GM11168 (cell line): ENCODE measurements around the gene SESTD1.

ENCODE experiments used
- in situ Hi-C: fragments of 300-500 bp; cut with MboI; formaldehyde crosslinking; loops from one replicate; pipeline ENCODE4 v1.12.0; 2022; ENCODE audit warnings: low sequenced_read_pairs; ENCODE audit not compliant: unreplicated experiment

SESTD1 gene

DNA sequence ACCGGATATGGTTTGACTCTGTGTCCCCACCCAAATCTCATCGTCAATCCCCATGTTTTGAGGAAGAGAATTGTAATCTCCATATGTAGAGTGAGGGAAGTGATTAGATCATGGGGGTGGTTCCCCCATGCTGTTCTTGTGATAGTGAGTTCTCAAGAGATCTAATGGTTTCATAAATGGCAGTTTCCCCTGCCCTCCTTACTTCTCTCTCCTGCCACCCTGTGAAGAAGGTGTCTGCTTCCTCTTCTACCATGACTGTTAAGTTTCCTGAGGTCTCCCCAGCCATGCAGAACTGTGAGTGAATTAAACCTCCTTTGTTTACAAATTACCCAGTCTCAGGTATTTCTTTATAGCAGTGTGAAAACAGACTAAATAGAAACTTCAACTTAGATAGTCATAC lies 69.5 kb downstream of the SESTD1 start:
- in situ Hi-C loops, result no loop called here

DNA sequence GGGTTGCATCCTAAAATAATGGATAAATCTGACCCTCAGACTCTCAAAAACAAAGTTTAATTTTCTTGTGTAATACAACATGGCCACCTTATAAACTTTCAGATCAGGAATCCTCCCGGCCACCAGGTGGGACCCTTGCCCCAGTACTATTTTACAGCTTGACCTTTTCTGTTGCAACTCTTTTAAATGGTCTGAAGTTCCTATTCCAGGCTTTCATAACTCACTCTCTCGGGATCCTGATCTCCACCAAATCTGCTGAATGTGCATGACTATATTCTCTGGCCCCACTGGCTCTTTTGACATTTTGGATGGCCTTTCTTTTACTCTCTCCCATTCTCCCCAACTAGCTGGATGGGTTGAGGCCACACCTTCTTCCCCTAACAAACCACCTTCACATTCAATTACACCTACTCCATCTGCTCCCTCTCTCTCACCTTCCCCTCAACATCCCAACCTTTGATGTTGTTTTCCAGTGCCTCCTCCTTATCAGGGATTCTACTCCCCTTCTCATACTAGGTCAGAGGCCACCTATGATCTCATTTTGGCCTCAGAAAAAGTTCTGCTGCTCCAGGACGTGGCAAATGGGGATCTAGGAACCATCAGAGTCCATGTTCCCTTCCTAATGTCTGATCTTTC lies 70.8 kb downstream of the SESTD1 start:
- in situ Hi-C loops, result no loop called here

DNA sequence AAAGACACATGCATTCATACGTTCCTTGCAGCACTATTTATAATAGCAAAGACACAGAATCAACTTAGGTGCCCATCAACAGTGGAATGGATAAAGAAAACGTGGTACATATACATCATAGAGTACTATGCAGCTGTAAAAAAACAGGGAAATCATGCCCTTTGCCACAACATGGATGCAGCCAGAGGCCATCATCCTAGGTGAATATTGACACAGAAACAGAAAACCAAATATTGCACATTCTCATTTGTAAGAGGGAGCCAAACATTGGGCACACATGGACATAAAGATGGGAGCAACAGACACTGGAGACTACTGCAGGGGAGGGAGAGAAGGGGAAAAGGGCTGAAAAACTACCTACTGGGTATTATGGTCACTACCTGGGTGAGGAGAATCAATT lies 73.5 kb downstream of the SESTD1 start:
- in situ Hi-C loops, result no loop called here

DNA sequence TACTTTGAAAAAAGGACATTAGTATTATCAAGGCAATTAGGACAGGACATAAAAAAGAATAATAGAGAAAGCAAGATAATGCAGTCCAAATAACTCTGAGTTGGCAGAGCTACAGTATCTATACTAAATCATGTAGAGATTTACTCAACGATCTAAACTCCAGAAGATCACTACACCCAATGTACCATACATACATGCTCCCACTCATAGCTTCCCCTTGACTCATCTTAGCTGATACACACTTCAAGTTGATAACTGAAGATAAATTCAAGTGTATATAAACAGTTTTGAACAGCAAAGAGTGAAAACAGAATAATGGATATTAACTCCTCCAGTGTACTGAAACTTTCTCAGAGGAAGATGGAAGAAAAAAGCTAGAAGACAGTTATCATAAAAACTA lies 78.5 kb downstream of the SESTD1 start:
- in situ Hi-C loops, result no loop called here

DNA sequence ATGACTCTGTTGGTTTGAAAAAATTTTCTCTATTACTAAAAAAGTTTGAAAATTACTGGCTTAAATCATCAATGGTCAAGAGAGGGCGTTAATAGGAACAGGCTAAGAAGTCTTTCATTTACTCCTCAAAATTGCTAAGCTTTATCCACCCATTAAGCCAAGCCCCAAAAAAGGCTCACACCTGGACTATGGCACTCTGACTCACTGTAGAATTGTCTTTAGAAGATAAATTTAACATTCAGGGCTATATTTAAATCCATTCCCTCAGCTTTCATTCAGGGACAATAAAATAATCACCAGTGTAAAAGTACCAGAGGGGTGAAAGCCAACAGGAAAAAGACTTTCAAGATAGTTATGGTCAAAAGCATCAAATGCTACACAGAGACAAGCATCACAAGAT lies 80.0 kb downstream of the SESTD1 start:
- in situ Hi-C loops, result no loop called here

DNA sequence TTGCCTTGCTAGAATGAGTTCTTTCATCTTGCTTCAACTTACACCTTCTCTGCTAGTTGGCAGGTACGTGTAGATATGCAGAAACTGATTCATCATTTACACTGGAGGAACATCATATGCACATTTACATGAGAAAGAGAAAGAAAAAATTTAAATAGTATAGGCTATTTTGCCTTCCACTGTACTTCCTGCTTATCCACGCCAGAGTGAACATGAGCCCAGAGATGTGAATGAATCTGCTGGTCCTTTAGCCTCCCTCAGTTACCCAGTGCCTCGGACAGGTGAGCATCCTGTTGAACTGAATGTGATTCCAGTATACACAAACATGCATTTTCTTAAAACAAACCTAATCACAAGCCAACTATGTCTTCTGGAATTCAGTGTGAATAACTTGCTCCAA lies 83.6 kb downstream of the SESTD1 start:
- in situ Hi-C loops, result no loop called here

DNA sequence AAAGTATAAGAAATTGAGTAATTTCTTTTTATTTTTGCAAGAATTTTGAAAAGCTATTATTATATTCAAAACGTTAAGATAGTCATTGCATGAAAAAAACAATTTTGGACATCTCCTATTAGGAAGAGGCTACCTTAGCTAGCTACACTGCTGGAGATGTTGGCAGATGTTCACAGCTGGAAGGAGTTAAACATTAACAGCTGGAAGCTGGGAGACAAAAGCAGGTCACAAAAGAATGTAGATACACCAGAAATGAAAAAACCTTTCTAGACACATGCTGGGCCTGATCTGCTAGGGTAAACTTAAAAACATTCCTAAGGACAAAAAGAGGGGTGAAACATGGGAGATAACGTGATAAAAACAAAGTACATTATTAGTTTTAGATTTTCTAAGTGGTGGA lies 84.4 kb downstream of the SESTD1 start:
- in situ Hi-C loops, result no loop called here

DNA sequence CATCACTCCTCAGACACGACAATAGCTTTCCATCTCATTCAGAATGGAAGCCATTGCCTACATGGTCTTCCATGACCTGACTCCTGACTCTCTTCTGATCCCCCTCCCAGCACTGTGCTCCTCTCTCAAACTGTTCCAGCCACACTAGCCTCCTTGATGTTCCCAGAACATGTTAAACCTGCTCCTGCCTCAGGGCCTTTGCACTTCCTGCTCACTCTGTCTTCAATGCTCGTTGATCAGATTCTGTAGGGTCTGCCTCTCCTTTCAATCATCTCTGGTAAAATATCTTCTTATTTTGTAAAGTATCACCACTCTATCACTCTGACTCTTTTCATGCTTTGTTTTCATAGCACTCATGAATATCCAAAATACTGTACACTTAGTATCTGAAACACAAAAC lies 84.9 kb downstream of the SESTD1 start:
- in situ Hi-C loops, result no loop called here

DNA sequence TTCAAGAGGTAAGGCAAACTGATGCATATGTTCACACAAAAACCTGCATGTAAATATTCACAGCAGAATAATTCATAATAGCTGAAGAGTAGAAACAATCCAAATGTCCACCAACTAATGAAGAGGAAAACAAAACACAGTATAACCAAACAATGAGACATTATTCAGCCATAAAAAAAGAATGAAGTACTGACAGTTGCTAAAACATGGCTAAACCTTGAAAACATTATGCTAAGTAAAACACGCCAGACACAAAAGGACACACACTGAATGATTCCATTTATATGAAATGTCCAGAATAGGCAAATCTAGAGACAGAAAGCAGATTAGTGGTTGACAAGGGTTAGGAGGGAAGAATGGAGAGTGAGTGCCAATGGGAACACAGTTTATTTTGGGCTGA lies 86.9 kb downstream of the SESTD1 start:
- in situ Hi-C loops, result no loop called here

DNA sequence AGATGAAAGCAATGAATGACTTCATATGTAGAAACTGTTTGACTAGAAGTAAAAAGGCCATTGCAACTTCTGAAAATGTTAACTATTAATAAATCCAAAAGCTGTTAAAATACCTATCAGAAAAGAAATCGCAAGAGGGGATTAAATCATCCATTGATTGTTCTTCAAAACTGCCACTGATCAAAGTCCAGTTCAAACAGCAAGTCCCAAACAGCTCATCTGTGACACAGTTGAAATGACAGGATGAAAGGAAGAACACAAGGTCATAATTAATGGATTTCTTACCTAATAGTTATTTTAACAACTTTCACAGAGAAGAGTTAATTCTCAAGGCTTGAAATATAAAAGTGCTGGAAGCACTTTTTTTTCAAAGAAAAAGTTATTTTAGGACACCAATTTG lies 90.4 kb downstream of the SESTD1 start:
- in situ Hi-C loops, result no loop called here

DNA sequence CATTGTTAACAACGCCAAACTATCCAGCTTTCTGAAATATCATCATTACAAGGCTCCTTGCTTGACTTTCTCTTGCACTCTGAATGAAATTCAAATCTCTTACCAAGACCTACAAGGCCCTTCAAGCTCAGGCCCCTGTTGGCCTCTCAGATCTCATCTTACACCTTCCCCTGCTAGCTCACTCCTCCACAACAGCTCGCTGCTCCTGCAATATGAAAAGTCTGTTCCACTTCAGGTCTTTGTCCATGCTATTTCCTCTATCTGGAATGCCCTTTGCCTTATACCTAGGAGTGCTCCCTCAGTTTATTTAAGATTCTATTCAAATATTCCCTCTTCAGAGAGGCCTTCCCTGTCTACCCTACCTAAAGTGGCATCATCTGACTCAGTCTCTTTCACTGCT lies 91.7 kb downstream of the SESTD1 start:
- in situ Hi-C loops, result no loop called here

DNA sequence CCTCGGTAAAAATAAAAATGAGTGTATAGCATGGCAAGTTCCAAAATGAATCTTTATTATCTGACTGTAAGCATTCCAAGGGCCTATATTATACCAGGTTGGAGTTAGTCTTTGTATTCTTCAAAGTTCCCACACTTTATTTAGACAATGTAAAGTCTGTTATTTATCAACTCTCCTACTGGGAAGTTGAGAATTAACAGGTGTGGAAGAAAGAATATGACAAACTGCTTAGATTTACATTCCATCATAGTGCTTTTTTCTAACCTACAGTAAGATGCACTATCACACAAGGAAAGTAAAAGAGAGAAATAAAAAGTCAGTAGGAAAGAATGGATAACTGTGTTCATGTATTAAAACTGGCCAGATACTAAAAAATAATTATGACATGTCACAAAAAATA lies 93.3 kb downstream of the SESTD1 start:
- in situ Hi-C loops, result no loop called here

DNA sequence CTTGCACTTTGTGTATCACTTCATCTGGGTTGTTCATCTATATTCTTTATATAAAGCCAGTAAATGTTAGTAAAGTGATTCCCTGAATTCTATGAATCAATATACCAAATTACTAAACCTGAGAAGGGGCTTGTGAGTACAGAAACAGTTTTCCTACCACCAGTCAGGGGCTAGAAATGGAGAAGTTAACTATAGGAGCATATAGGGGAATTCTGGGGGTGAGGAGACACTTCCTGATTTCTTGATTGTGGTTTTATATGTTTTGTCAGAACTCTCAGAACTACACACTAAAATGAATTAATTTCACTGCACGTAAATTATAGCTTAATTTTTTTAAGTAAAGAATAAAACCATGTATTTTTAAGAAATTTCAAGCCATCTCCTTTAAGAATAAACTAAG lies 93.7 kb downstream of the SESTD1 start:
- in situ Hi-C loops, result no loop called here

DNA sequence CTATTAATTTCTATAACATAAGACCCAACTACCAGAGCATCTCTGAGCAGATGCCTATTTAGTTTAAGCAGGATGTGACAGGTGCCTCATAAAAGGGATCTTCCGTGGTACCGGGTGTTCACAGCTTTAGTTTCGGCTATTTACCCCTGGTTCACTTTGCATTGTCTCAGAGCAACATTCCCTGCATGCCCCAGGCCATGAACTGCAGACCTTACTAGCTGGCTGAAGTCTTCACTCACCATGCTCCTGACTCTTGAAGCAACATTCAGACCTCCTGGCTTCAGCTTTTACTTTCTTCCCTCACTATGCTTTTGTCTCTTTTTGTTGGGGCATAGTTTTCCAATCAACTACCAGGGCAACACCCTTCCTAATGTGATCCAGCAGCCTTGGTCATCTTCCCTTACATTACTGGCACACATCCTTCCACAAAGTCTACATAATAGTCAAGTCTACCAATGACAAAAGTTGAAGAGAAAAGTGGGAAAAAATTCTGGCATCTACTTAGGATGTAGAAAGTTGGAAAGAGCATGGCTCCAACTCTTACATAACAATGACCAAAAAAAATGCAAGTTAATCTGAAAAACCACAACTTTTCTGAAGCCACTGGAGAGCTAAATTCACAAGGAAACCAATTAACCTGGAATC lies 99.2 kb downstream of the SESTD1 start:
- in situ Hi-C loops, result no loop called here

DNA sequence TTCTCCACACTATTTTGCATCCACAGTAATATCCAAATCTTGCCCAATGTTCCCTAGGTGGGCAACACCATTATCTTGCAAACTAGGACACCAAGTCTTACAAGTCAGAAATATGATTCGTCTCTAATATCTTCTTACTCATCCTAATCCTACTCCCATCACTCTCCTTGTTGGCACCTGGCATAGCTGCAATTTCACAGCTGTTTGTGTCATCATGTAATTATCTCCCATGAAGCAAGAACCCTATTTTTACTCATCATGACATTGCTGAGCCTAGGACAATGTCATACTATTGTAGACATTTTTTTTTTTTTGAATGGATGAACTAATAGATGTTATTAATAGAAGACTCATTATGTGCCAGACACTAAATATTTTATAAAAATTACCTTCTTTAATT lies 123.4 kb downstream of the SESTD1 start:
- in situ Hi-C loops, result no loop called here

DNA sequence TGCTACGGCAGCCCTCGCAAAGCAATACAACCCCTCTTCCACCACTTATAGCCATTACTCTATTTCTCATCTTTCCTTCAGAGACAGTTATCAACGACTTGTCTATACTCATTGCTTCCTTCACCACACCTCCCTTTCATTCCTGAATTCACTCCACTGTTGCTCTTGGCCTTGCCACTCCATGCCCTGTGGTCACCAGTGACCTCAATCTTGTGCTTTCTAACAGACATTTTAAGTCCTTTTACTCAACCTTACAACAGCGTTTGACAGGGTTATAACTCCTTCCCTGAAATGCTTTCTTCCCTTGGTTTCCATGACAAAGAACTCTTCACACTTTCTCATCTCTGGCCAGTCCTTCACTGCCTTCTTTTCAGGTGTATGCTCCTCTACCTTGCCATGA lies 124.1 kb downstream of the SESTD1 start:
- in situ Hi-C loops, result no loop called here

DNA sequence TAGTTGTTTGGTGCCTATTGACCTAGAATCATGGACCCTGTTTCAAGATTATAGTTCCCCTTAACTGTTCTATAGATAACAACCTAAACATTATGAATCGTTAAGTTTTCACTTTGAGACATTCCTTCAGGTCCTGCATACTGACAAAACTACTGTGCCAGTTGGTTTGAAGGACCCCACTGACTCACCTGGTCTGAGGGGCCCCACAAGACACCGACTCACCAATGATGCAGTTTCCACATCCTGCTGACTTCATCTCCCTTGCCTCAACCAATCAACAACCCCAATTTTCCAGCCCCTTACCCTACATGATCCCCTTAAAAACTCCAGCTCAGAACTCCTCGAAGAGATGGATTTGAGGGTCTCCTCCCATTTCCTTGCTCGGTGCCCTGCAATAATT lies 125.1 kb downstream of the SESTD1 start:
- in situ Hi-C loops, result loop anchor here (10.0 kb wide), 1 partner anchor 245 kb away; no protein-coding TSS in a partner anchor

DNA sequence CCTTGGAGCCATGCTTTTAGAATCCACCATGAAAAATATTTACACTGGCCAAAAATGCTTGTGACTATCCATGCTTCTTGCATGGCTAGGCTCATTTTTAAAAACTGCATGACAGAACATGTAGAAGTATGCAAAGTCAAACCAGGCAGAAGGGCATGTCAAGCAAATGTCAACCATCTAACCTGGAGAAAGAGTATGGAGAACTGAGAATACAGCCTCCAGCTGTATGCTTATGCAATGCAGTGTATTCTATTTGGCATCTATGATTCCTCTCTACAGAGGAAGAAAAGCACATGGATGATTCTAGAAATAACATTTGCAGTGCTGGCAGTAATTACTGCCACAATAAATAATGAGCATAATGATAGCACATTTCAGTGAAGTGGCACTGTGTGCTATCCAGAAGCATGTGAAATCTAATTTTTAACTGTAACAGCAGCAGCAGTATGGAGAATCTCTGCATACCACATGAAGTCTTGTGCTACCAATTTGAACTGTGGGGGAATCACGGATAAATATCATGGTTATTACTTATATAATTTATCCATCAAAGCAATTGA lies 127.4 kb downstream of the SESTD1 start:
- in situ Hi-C loops, result loop anchor here (10.0 kb wide), 1 partner anchor 242 kb away; no protein-coding TSS in a partner anchor

DNA sequence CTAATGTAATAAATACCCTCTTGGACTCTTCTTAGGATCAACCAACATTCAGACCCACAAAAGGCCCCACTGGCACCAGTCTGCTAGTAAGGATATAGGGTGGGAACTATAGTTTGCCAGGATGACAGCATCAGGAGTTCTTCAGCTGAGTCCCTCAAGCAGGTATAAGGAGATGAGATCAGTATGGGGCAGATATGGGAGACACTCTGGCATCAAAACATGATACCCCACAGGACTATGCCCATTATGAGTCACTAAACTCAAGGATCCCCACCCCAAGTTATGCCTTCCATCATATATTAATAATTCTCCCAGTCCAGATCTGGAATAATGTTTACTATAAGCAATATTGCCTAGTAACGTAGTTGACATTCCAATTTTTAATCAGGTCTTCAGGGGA lies 131.6 kb downstream of the SESTD1 start:
- in situ Hi-C loops, result loop anchor here (10.0 kb wide), 1 partner anchor 238 kb away; no protein-coding TSS in a partner anchor

DNA sequence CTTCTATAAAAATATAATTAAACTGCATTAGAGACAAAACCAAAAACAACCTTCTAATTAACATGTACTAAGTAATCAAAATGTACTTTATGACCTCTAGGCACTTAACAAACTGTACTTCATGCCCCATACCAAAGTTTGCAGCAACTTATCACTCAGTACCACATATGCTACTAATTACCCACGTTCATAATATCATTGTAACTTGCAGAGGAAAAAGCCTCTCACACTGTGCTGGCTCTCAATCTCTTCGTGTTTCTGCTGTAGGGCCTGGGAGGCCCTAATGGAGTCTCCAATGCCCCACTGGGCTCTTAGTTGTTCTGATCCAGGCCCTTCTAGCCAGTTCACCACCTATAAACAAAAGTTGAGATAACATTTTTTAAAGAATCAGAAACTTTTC lies 132.6 kb downstream of the SESTD1 start:
- in situ Hi-C loops, result loop anchor here (10.0 kb wide), 1 partner anchor 237 kb away; no protein-coding TSS in a partner anchor

DNA sequence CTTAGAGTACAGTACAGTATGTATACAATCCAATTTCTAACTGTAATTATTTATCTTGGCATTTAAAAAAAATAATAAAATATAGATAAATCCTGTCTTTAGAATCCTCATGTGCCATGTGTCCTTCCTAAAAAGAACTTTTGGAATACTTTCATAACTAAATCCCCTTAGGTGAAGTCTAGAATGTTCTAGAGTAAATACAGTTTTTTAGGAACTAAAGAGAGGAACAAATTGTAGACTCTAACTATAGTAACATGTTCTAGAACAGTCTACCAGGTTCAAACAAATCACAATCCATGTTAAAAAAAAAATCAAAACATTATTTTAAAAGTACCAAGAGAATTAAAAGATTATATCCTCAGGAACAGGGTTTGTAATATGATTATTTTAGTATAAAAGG lies 134.1 kb downstream of the SESTD1 start:
- in situ Hi-C loops, result loop anchor here (10.0 kb wide), 1 partner anchor 236 kb away; no protein-coding TSS in a partner anchor
